Activated CD4-positive, alpha-beta T cell treated with anti-CD3 and anti-CD28 coated beads, Interleukin-2, amount 50 U/mL, for 24 hours (primary cell): ENCODE results near the gene ABTB2.
A peak's percentile ranks its signal among the peaks of the same experiment; 100 is the strongest.

Source experiments
- DNase-seq, 2 donors: peaks; one replicate each; pipeline ENCODE4 v3.0.0-alpha.2; 2020; ENCODE audit warnings: low read depth in 1 of 2, low spot score in 1 of 2

ABTB2 gene

DNA sequence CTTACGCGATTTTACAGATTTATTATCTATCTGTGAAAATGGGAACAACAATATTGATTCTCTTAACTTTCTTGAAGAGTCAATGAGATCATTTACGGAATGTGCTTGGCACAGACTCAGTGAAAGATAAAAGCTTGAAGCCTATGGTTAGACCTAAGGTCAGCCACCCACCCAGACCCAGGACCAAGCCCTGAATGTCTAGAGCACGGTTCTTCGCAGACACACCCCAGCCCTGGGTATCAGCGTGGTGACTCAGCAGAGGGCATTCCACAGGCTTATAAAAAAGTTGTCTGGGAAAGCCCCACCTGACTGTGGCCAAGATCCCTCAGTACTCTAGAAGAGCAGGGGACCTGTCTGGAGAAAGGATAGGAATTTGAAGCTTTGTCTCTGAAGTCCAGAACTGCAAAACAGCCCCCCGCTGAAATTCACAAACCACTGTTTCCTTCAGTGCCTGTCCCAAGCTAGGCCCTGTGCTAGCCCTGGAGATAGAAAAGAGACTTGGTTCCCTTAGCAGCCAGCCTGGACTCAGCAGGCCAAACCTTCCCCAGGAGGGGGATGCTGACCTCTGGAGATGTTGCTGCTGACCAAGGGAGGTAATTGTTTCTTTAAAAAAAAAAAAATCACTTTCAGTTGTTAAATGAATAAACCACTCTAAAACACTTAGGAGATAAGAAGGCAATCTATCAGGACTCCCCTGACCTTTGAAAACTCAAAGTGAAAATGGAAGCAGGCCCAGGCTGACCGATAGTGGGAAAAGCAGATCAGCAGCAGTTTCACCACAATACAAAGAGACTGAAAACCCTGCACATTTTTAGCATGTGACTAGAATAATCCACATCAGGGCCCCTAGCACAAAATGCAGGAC lies 114.0 kb downstream of the ABTB2 start:
- peak in 1 of 2 donors; percentile 36 for DNase-seq

GRCh38 chr11:34242037-34242625 lies 115.7 kb downstream of the ABTB2 start:
- no peak for DNase-seq

DNA sequence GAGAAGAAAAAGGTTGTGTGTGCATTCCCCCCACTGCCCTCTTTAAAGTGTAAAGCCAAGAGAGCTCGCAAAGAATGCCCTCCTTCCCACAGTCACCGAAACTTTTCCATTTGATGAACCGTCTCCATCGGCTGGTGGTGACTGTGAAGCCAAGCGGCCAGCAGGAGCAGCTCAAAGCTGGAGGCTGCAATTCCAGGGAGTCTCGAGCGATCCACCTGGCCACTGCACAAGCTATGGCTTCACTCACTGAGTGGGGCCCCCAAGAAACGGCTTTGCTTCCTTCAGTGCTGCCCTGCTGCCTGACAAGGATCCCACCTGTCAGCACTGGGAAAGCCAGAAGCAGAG lies 117.7 kb downstream of the ABTB2 start:
- no peak for DNase-seq

- DNase-seq = no peak
Observed at GRCh38 chr11:34239465-34240149, 118.2 kb downstream of the ABTB2 start.

DNA sequence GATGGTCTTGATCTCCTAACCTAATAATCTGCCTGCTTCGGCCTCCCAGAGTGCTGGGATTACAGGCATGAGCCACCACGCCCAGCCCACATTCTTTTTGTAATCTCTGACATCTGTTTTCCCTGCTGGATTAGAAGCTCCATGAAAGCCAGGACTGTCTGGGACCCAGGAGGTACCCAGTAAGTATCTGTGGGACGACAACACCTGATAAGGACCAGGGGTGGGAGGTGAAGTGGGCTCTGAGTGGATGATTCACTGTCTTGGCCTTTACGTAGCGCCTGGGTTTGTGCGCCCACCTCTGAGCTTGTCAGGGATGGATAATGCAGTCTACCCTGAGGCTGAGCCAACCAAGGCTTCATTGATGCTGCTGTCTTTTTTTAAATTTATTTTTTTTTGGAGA lies 118.8 kb downstream of the ABTB2 start:
- no peak for DNase-seq

DNA sequence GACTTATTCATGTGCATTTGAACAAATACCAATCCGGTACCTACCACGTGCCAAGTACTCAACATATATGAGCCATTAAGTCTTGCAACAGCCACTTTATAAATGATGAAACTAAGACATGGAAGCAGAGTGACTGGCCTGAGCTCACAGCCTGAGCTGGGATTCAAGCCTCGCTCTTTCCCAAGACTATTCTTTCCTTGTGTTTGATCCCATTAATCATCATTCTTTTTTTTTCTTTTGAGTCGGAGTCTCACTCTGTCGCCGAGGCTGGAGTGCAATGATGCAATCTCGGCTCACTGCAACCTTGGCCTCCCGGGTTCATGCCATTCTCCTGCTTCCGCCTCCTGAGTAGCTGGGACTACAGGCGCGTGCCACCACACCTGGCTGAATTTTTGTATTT lies 119.3 kb downstream of the ABTB2 start:
- DNase-seq = no peak

- no peak for DNase-seq
Observed at GRCh38 chr11:34236572-34236971, 121.2 kb downstream of the ABTB2 start.

- no peak for DNase-seq
Observed at GRCh38 chr11:34235591-34236071, 122.2 kb downstream of the ABTB2 start.

GRCh38 chr11:34235189-34235588 lies 122.6 kb downstream of the ABTB2 start:
- no peak for DNase-seq

GRCh38 chr11:34234086-34234740 lies 123.6 kb downstream of the ABTB2 start:
- peak; percentile 35 to 82 for DNase-seq

- no peak for DNase-seq
Observed at GRCh38 chr11:34233215-34233614, 124.6 kb downstream of the ABTB2 start.

- no peak for DNase-seq
Observed at GRCh38 chr11:34232807-34233206, 125.0 kb downstream of the ABTB2 start.

- DNase-seq = no peak
Observed at GRCh38 chr11:34226210-34226609, 131.6 kb downstream of the ABTB2 start.

GRCh38 chr11:34225091-34225490 lies 132.7 kb downstream of the ABTB2 start:
- DNase-seq = no peak

GRCh38 chr11:34224434-34224966 lies 133.3 kb downstream of the ABTB2 start:
- no peak for DNase-seq

GRCh38 chr11:34223907-34224306 lies 133.9 kb downstream of the ABTB2 start:
- DNase-seq = no peak

DNA sequence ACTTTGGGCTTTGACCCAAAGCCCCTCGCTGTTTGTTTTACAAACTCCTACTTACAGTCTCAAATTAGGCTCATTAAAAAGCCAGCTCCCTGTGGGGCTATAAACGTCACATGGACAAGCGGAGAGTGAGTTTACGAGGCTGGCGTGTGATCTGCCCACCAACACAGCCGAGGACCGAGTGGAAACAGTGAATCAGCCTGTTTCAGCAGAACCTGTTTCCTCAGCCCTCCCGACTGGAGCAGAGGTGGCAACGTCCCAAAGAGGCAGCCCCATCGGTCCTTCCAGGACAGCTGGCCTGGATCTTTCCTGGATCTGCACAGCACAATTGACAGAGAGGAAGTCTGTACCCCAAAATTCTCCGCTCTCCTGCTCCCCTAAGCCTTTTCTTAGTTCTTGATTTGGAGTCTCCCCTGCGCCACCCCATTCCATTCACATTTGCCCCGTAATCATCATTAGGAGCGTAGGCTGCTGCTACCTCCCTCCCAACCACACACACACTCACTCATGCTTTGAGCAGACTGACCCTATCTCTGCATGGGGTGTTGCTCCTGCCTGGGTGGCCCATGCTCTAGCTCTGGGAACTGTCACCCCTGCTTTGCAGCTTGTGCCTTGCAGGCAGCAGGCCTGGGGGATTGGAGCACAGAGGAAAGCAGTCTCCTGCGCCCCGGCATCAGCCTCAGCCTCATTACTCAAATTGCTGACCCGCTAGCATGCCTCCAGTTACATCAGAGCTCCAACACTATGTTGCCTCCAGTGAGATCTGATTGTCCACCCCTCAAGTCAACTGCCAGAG lies 134.6 kb downstream of the ABTB2 start:
- DNase-seq = no peak

DNA sequence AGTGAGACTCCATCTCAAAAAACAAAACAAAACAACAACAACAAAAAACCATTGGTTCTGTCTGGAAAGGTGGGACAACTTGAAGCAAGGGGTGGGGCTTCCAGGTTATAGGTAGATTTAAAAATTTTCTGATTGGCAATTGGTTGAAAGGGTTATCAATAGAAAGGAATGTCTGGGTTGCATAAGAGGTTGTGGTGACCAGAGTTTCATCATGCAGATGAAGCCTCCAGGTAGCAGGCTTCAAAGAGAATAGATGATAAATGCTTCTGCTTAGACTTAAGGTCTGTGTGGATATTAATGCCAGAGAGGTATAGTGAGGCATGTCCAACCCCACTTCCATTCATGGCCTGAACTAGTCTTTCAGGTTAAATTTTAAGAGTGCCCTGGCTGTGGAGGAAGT lies 135.8 kb downstream of the ABTB2 start:
- DNase-seq = no peak

DNA sequence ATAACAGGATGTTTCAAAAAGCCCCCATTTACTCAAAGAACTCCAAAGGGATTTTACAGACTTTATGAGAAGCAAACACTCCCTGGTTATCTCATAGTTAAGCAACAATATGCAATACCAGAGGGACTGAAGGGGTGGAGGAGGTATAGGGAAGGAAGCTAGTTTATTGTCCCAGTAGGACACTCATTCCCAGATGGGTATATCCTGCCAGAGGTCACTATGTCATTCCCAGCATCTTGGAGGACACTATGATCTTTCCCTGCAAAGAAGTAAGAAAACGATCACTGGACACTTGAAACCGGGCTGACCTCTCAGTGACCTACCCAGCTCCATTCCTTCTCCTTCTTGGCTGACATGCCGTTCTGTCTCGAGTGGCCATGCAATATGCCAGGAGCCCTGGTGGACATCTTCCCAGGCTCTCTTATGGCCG lies 137.9 kb downstream of the ABTB2 start:
- no peak for DNase-seq

DNA sequence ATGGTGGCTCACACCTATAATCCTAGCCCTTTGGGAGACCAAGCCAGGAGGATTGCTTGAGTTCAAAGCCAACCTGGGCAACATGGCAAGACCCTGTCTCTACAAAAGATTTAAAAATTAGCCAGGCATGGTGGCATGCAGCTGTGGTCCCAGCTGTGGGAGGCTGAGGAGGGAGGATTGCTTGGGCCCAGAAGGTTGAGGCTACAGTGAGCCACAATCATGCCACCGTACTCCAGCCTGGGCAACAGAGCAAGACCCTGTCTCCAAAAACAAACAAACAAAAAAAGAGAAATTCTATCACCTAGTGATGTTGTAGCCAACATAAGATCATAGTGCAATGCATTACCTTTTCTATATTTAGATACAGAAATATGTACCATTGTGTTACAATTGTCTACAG lies 138.5 kb downstream of the ABTB2 start:
- DNase-seq = no peak
